RCC 7860 (cell line): ENCODE measurements around the gene PXK.
A peak's percentile ranks its signal among the peaks of the same experiment; 100 is the strongest.
"Not testable (repeated sequence)": the region's sequence is repeated elsewhere in the genome, so short reads cannot be mapped to it uniquely, and the experiment has no call there.

Experiments
- DNase-seq: peaks from one replicate; pipeline ENCODE4 v3.0.0-alpha.2; 2015; ENCODE audit warnings: low spot score
- FAIRE-seq: peaks from 2 replicates; lab custom pipeline; 2012; peaks lifted over from hg19 to GRCh38; lab: Jason Lieb, UNC

Gene PXK

DNA sequence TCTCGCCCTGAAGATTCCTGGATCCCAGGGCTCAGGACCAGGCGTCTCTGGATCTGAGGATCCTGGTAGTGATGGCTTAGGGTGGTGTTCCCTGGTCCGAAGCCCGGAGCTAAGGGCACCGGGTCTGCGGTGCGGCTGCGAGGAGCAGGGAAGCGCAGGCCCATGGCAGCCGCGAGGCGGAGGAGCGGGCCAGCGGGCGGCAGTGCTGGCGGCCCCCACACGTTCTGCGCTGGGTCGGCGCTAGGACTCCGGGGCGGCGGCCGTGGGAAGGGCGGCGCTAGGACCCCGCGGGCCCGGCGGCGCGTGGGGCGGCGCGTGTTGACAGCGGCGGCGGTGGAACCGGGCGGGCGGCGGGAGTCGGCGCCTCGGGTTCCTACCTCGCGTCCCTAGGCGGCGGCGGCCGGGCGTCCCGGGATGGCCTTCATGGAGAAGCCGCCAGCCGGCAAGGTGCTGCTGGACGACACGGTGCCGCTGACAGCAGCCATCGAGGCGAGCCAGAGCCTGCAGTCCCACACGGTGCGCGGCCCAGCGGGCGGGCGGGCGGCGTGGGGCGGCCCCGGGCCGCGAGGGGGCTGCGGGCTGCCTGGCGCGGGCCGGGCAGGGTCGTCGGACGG is at the start of gene PXK:
Gene PXK, plus strand, starts transcription at position 318 of the 614 bp plus-strand sequence. Its CDS starts 97 bp downstream, at position 415.
- DNase-seq: peak; percentile 32
- FAIRE-seq: no peak

GRCh38 chr3:58285334-58285733 is 47.4 kb upstream of the PXK start:
- DNase-seq: no peak
- no peak for FAIRE-seq

- FAIRE-seq (no peak), DNase-seq (no peak)
Measured at GRCh38 chr3:58287354-58287753, 45.3 kb upstream of the PXK start.

DNA sequence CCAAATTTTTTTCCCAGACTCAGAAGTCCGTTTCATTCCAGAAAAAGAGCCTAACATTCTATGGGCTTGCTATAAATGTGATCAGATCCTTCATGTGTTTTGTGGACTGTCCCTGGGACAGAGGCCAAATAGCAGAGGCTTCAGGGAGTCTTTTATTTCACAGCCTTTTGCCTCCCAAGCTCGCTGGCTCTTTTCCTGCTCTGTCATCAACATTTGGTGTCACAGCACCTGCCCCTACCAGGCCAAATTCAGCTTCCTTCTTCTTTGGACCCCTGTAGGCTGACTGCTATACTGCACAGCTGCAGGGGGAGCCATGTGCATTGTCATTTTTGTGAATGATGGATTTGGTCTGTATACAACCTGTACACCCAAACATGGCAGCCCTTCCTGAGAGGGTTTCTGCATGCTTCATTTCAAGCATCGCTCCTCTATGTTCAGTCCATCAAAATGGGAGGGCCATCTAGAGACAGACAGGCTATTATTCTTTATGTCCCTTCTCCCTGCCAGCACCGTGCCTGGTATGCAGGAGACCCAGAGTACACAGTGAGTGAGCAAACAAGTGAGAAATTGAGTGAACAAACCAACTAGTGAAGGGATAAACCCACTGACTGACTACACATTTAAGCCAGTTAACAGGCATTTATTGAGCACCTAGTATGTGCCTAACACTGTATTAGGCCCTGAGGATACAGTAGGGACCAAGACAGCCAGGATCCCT is 44.5 kb upstream of the PXK start:
- FAIRE-seq (no peak), DNase-seq (no peak)

- FAIRE-seq, DNase-seq: not testable (repeated sequence)
Measured at GRCh38 chr3:58288964-58289613, 43.6 kb upstream of the PXK start.

GRCh38 chr3:58290446-58290845 is 42.2 kb upstream of the PXK start:
- not testable (repeated sequence) for DNase-seq, FAIRE-seq

DNA sequence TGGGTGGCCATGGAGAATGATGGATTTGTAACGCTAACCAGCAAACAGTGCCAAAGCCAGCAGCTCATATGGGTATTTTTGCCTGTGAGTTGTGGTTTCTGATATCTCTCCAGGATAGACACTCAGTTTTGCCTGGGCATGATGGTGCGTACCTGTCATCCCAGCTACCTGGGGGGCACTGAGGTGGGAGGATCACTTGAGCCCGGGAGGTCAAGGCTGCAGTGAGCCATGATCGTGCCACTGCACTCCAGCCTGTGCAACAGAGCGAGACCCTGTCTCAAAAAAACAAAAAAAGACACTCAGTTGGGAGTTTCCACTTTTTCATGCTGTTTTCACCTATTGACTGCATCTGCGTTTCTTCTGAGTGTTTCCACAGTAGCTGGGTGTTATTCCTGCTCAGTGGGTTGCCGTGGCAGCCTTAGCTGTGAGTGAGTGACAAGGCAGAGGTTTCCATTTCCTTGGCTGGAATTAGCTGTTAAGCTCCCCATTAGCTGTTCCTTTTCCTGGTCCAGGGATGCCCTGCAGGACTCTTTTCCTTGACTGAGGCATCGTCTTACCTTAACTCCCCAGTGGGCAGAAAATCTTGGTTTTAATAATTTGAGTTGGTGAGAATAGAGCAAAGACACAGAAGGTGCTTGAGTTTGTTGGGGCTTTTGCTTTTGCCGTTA is 40.9 kb upstream of the PXK start:
- DNase-seq (no peak), FAIRE-seq (no peak)

GRCh38 chr3:58292866-58293265 is 39.8 kb upstream of the PXK start:
- no peak for FAIRE-seq
- no peak for DNase-seq

GRCh38 chr3:58293516-58293915 is 39.2 kb upstream of the PXK start:
- no peak for FAIRE-seq

DNA sequence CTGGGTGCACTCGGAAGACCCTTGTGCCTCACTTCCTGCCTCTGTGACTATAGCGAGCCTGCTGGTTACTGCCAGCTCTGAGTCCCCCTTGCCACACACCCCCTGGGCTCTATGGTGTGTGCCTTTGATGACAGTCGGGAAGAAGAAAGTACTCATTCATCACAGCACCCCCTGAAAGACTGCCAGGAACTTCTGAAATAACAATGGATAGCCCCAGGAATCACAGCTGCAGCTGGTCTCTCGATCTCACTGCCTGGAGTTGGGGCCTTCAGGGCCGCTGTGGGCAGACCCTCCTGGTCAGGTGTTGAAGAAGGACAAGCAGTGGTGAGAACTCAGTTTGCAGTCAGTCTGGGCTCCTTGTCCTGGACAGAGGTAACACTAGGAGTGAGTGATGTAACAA is 36.4 kb upstream of the PXK start:
- no peak for FAIRE-seq
- DNase-seq: no peak

More at GRCh38 chr3:58293516-58293915, 39.2 kb upstream of the PXK start:
- DNase-seq: no peak

GRCh38 chr3:58296843-58297242 is 35.8 kb upstream of the PXK start:
- DNase-seq (no peak), FAIRE-seq (no peak)

- FAIRE-seq: no peak
- DNase-seq: no peak
Measured at GRCh38 chr3:58298190-58298589, 34.5 kb upstream of the PXK start.

DNA sequence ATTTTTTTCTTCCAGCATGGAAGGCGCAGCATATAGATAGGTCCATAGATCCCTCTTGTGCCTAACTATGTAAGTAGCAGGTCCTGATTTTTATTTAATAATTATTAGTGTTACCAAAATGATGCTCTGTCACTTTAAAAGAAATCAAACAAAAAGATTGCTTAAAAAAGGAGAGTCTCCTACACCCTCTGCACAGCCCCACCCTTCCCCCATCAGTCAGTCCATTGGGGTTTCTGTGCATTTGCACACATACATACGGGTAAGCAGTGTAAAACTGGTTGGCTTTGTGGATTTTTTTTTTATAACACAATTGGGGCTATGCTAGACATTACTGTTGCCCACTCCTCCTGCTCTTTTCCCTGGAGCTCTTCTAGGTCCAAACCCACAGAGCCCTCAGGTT is 33.6 kb upstream of the PXK start:
- FAIRE-seq (no peak), DNase-seq (no peak)

DNA sequence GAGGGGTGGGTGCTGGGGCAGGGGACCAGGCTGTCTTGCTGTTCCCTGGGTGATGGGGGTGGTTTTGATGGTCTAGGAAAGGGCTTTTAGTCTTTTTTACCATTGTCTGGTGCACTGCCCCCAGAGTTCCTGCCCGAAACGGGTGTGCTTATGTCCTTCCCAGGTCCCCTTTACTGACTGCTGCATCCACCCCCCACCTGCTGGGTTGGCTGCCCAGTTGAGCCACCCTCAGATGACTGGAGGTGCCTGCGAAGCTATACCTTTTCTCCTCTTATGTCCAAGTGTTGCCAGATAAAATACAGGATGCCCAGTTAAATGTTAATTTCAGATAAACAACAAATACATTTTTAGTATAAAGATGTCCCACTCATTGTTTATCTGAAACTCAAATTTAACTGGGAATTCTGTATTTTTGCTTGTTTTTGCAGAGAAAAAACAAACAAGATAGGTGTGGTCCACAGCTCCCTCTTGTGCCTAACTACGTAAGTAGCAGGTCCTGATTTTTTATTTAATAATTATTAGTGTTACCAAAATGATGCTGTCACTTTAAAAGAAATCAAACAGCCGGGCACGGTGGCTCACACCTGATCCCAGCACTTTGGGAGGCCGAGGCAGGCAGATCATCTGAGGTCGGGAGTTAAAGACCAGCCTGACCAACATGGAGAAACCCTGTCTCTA is 32.7 kb upstream of the PXK start:
- FAIRE-seq: no peak
- peak; percentile 26 for DNase-seq

DNA sequence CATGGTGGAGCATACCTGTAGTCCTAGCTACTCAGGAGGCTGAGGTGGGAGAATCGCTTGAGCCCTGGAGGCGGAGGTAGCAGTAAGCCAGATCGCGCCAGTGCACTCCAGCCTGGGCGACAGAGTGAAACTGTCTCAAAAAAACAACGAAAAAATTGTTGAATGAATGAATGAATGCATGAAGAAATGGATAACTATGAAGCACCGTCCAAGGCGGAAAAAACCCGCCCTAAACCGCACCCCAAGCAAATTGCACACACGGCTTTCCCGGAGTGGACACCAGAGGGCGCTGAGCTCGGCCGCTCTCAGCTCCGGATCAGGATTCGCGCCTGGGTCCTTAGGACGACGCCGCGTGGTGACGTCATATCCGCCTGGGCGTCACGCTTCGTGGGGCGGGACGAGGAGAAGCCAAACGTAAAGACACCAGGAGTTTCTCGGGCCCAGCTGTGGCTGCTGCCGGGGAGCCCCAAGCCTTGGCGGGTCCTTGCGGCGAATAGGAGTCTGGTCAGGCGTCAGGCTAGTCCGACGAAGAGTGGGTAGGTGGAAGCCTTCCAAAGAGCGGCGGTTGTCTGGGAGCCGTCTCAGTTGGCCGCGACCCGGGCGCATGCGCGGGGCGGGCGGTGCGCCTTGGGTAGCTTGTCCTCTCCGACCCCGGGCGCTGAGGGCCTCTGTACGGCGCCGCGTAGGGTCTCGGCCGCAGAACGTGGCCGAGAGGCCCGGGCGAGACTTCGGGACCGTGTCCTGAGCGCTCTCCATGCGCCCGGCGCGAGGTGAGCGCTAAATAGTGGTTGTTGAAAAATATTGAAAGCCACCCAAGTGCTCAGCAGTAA is 26.6 kb upstream of the PXK start, which contains the start of the genes HTD2 and RPP14:
Gene HTD2, plus strand, starts transcription at position 639 of the 830 bp plus-strand sequence. CDS start 11,094 bp downstream, outside the sequence.
Gene RPP14, plus strand, starts transcription at position 364 of the 830 bp plus-strand sequence. CDS start 4,085 bp downstream, outside the sequence.
- FAIRE-seq: peak; percentile 73

DNA sequence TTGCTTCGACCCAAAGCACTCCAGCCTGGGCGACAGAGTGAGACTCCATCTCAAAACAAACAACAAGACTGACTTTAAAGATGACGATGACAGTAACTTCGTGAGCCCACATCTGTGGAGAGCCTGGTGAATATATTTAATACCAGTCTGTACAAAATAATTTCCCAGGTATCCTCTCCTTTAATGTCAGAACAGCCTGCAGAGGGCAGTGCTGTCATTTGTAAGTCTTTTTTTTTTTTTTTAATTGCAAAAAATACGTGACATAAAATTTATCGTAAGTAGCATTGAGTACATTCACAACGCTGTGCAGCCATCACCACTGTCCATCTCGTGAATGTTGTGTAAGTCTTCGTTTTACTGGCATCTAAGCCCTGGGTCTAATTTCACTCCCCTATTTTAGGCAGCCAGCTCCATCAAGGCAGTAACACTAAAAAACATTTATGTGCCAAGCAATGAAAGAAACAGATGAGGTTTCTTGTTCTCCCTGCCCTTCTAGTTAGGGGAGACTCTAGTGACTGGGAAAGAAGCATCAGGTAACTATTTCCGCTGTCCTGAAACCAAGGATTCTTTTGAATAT is 25.0 kb upstream of the PXK start:
- no peak for FAIRE-seq
- DNase-seq: peak; percentile 17

More for the DNA sequence above, 26.6 kb upstream of the PXK start, which contains the start of the genes HTD2 and RPP14:
- DNase-seq: peak; percentile 81

GRCh38 chr3:58308728-58309127 is 24.0 kb upstream of the PXK start:
- DNase-seq (no peak), FAIRE-seq (no peak)

GRCh38 chr3:58317811-58318210 is 14.9 kb upstream of the PXK start:
- no peak for FAIRE-seq
- no peak for DNase-seq

- FAIRE-seq (no peak), DNase-seq (no peak)
Measured at GRCh38 chr3:58321791-58322190, 10.9 kb upstream of the PXK start.
